ENCODE results near the gene VAV2. TPM values are rescaled to one million over a fixed set of nuclear protein-coding genes. Genes with fewer than 3 reads are reported as not detected.

VAV2 gene
- total RNA-seq, 2 donors from 2014 or later, result 3.4 to 6.0 TPM

DNA sequence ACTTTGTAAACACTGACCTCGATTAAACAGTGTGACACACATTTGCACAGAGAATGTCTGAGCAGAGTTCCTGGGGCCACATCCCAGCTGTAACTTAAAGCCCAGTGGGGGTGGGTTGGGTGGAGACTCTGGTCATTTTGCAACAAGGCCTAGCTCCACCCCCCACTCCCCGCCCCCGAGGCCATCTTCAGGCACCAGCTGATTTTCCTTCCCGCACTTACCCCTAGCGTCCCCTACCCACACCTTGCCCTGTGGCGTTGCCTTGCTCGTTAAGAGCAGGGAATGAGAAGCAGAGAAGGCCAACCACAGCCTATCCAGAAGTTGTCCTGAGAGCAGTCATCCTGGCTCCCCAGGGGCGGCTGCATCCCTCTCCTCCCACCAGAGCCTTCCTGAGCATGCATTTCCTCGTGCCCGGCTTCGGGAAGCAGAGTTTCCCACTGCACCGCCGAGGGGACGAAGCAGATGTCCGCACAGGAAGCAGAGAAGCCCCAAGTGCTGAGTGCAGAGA is 152.2 kb downstream of the VAV2 start:
- no peak for DNase-seq (ENCODE audit: low spot score)
- Histone ChIP-seq H3K36me3 (no peaks in the 10 kb centered on the region), H3K9me3 (no peaks in the 10 kb centered on the region), H3K4me1 (peaks cover 0 to 22% of the 10 kb centered on the region in 2 donors), H3K4me3 (no peak overlapping the region), H3K27ac (no peak overlapping the region), H3K27me3 (no peaks in the 10 kb centered on the region)
- TF ChIP-seq CTCF (IDR thresholded peaks at IDR 0.05), result no peak

DNA sequence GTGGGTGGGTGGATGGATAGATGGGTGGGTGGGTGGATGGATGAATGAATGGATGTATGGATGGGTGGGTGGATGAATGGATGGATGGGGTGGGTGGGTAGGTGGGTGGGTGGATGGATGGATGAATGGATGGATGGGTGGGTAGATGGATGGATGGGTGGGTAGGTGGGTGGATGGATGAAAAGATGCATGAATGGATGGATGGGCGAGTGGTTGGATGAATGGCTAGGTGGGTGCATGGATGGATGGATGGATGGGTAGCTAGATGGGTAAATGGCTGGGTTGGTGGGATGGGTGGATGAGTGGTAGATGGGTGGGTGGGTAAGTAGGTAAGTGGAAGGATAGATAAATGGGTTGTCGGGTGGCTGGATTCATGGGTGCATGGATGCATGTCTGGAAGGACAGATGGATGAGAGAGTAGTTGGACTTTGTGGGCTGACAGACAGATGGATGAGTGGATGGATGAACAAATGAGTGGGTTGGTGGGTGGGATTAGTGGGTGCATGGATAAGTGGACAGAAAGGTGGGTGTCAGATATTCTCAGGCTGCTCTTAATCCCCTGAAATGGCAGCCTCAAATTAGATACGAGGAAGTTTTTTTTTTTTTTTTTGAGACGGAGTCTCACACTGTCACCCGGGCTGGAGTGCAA is 153.1 kb downstream of the VAV2 start:
- DNase-seq (ENCODE audit: low spot score), result no peak
- H3K36me3 ChIP-seq, result no peaks in the 10 kb centered on the region
- H3K27me3 ChIP-seq, result no peaks in the 10 kb centered on the region
- H3K27ac ChIP-seq, result no peak overlapping the region
- H3K4me1 ChIP-seq, result peaks cover 0 to 13% of the 10 kb centered on the region in 2 donors
- no peaks in the 10 kb centered on the region for H3K9me3 ChIP-seq
- H3K4me3 ChIP-seq, result no peak overlapping the region
- no peak for TF ChIP-seq CTCF (IDR thresholded peaks at IDR 0.05)

GRCh38 chr9:133837627-133838597 is 154.2 kb downstream of the VAV2 start:
- no peaks in the 10 kb centered on the region for H3K9me3 ChIP-seq
- no peak for DNase-seq (ENCODE audit: low spot score)

DNA sequence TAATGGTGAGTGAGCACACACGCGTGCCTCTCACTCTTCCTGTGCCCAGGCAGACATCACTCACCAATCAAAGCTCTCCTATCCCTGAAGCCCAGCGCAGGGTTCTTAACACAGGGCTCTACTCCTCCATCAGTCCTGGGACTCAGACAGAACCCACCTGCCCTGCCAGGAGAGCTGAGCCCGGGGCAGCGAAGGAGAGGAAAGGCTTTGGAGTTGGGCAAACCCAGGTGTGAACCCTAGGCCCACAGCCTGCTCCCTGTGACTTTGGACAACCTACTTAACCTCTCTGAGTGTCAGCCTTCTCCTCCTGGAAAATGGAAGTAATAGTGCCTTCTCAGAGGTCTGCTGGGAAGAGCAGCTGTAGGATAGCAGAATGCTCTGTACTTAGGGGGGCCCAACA is 155.3 kb downstream of the VAV2 start:
- DNase-seq (ENCODE audit: low spot score), result no peak
- no peaks in the 10 kb centered on the region for H3K9me3 ChIP-seq
- H3K4me3 ChIP-seq, result no peak overlapping the region
- H3K27ac ChIP-seq, result no peak overlapping the region
- TF ChIP-seq CTCF (IDR thresholded peaks at IDR 0.05), result no peak
- no peaks in the 10 kb centered on the region for H3K36me3 ChIP-seq
- peaks cover 0 to 10% of the 10 kb centered on the region in 2 donors for H3K4me1 ChIP-seq
- no peaks in the 10 kb centered on the region for H3K27me3 ChIP-seq

More at GRCh38 chr9:133837627-133838597, 154.2 kb downstream of the VAV2 start:
- H3K4me3 ChIP-seq, result no peak overlapping the region
- H3K4me1 ChIP-seq, result peaks cover 0 to 10% of the 10 kb centered on the region in 2 donors
- no peaks in the 10 kb centered on the region for H3K36me3 ChIP-seq
- TF ChIP-seq CTCF (IDR thresholded peaks at IDR 0.05), result no peak
- H3K27me3 ChIP-seq, result no peaks in the 10 kb centered on the region
- H3K27ac ChIP-seq, result no peak overlapping the region

GRCh38 chr9:133836001-133836758 is 155.9 kb downstream of the VAV2 start:
- Histone ChIP-seq H3K27me3 (no peaks in the 10 kb centered on the region), H3K9me3 (no peaks in the 10 kb centered on the region), H3K27ac (no peak overlapping the region), H3K4me1 (peaks cover 0 to 10% of the 10 kb centered on the region in 2 donors), H3K36me3 (no peaks in the 10 kb centered on the region), H3K4me3 (no peak overlapping the region)
- no peak for TF ChIP-seq CTCF (IDR thresholded peaks at IDR 0.05)
- DNase-seq (ENCODE audit: low spot score), result no peak
